GM12864 (cell line): ENCODE results near the gene SKP2.

Experiments used
- DNase-seq: peaks from one replicate; pipeline ENCODE4 v3.0.0-alpha.2; 2011; ENCODE audit warnings: low read depth
- H3K4me3 ChIP-seq: 2 replicates; pipeline ENCODE4 v1.5.1; 2011; ENCODE audit warnings: mild to moderate bottlenecking, low read depth, low read length, control low read depth
- TF ChIP-seq, protein P1 (sequence below): IDR thresholded peaks from 2 replicates; pipeline ENCODE4 v1.5.1; 2011; ENCODE audit warnings: low read depth, mild to moderate bottlenecking, moderate library complexity, low read length, control low read depth, inconsistent platforms; ENCODE audit errors: missing control alignments

The SKP2 gene

DNA sequence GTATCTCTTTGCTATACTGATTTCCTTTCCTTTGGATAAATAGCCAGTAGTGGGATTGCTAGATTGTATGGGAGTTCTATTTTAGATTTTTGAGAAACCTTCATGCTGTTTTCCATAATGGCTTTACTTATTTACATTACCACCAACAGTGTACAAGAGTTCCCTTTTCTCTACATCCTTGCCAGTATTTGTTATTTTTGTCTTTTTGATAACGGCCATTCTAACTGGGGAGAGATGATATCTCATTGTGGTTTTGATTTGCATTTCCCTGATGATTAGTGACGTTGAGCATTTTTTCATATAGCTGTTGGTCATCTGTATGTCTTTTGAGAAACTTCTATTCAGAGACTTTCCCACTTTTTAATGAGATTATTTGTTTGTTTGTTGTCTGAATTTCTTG is 64.0 kb downstream of the SKP2 start:
- TF ChIP-seq, protein P1, sequence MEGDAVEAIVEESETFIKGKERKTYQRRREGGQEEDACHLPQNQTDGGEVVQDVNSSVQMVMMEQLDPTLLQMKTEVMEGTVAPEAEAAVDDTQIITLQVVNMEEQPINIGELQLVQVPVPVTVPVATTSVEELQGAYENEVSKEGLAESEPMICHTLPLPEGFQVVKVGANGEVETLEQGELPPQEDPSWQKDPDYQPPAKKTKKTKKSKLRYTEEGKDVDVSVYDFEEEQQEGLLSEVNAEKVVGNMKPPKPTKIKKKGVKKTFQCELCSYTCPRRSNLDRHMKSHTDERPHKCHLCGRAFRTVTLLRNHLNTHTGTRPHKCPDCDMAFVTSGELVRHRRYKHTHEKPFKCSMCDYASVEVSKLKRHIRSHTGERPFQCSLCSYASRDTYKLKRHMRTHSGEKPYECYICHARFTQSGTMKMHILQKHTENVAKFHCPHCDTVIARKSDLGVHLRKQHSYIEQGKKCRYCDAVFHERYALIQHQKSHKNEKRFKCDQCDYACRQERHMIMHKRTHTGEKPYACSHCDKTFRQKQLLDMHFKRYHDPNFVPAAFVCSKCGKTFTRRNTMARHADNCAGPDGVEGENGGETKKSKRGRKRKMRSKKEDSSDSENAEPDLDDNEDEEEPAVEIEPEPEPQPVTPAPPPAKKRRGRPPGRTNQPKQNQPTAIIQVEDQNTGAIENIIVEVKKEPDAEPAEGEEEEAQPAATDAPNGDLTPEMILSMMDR = no peak
- DNase-seq = no peak
- no peak overlapping the region for H3K4me3 ChIP-seq

DNA sequence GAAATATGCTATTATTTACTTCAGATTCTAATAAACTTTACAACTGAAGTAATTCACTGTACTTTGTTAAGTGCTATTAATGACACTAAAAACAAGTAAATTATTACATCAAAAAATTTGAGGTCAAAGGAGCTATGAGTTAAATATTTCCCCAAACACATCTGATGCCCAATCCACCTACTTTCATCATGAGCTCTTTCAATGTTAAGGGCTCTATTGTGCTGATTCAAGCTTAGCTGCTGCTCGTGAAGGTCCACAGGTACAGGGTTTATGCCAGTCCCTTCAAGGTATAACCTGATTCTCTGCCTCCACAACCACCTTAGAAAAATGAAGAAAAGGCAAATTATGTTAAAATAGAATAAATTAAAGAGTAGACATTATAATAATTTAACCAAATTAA is 65.7 kb downstream of the SKP2 start:
- DNase-seq = no peak
- no peak overlapping the region for H3K4me3 ChIP-seq
- TF ChIP-seq, protein P1 = no peak

DNA sequence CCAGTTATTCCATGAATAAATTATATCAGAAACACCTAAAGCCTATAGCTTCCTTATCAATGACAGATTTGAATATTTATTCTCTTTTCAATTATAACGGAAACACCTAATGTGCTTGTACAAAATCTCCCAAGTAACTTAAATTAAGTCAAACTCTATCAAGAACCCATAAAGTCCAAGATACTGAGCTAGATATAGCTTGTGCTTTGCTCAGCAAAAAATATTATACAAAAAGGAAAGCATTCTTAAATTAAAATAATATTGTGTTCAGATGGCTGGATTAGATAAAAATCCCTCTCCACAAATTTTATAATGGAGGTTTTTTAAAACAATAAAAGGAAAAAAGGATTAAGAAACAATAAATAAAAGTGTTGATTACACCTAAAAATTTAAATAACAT is 66.1 kb downstream of the SKP2 start:
- TF ChIP-seq, protein P1 = no peak
- DNase-seq = no peak

GRCh38 chr5:36222620-36223019 is 70.7 kb downstream of the SKP2 start:
- no peak overlapping the region for H3K4me3 ChIP-seq
- TF ChIP-seq, protein P1 = no peak
- DNase-seq = no peak

More for the DNA sequence above, 66.1 kb downstream of the SKP2 start:
- no peak overlapping the region for H3K4me3 ChIP-seq

GRCh38 chr5:36227046-36227445 is 75.1 kb downstream of the SKP2 start:
- H3K4me3 ChIP-seq = no peak overlapping the region
- DNase-seq = no peak
- TF ChIP-seq, protein P1 = no peak

GRCh38 chr5:36228505-36228904 is 76.6 kb downstream of the SKP2 start:
- H3K4me3 ChIP-seq = no peak overlapping the region
- no peak for DNase-seq
- TF ChIP-seq, protein P1 = no peak

- TF ChIP-seq, protein P1 = no peak
- DNase-seq = no peak
- H3K4me3 ChIP-seq = no peak overlapping the region
Measured at GRCh38 chr5:36230151-36230790, 78.4 kb downstream of the SKP2 start.
